ENCODE data around the gene ADAMTS17.

The ADAMTS17 gene

GRCh38 chr15:100334905-100335304 lies 6.9 kb downstream of the ADAMTS17 start:
- H4K20me1 ChIP-seq (ENCODE audit: control insufficient read depth, insufficient read depth, low read depth, low read length), result no peaks in the 10 kb centered on the region
- H3K4me1 ChIP-seq (ENCODE audit: control insufficient read depth, low read length), result no peaks in the 10 kb centered on the region
- H3K36me3 ChIP-seq (ENCODE audit: control insufficient read depth, low read length), result no peaks in the 10 kb centered on the region
- no peak overlapping the region for H3K27ac ChIP-seq (ENCODE audit: low read depth, low read length)
- H3K9me2 ChIP-seq (replicated peaks; ENCODE audit: control insufficient read depth, low read length), result no peaks in the 10 kb centered on the region
- H3F3A ChIP-seq (ENCODE audit: control insufficient read depth, insufficient read depth), result no peaks in the 10 kb centered on the region
- H3K4me3 ChIP-seq (ENCODE audit: low read length), result no peak overlapping the region
- no peaks in the 10 kb centered on the region for H3K79me2 ChIP-seq (ENCODE audit: control insufficient read depth, low read length)
- H3K27me3 ChIP-seq (ENCODE audit: control insufficient read depth, low read length), result no peaks in the 10 kb centered on the region
- H3K9me3 ChIP-seq (ENCODE audit: control insufficient read depth, insufficient read depth, low read length), result no peaks in the 10 kb centered on the region
- TF ChIP-seq CTCF (IDR thresholded peaks at IDR 0.05; ENCODE audit: low read depth, low read length, poor library complexity, severe bottlenecking) (peak; percentile 13), EZH2phosphoT487 (IDR thresholded peaks at IDR 0.05; ENCODE audit: borderline replicate concordance, low read length) (no peak)
- H3K4me2 ChIP-seq (ENCODE audit: low read length), result no peak overlapping the region

- Histone ChIP-seq H3K79me2 (ENCODE audit: control insufficient read depth, low read length) (no peaks in the 10 kb centered on the region), H3K4me2 (ENCODE audit: low read length) (no peak overlapping the region), H3K4me3 (ENCODE audit: low read length) (no peak overlapping the region), H3F3A (ENCODE audit: control insufficient read depth, insufficient read depth) (no peaks in the 10 kb centered on the region), H3K9me3 (ENCODE audit: control insufficient read depth, insufficient read depth, low read length) (no peaks in the 10 kb centered on the region), H3K9me2 (replicated peaks; ENCODE audit: control insufficient read depth, low read length) (no peaks in the 10 kb centered on the region), H4K20me1 (ENCODE audit: control insufficient read depth, insufficient read depth, low read depth, low read length) (no peaks in the 10 kb centered on the region), H3K4me1 (ENCODE audit: control insufficient read depth, low read length) (no peaks in the 10 kb centered on the region), H3K36me3 (ENCODE audit: control insufficient read depth, low read length) (no peaks in the 10 kb centered on the region), H3K27me3 (ENCODE audit: control insufficient read depth, low read length) (no peaks in the 10 kb centered on the region), H3K27ac (ENCODE audit: low read depth, low read length) (no peak overlapping the region)
- no peak for TF ChIP-seq CTCF (IDR thresholded peaks at IDR 0.05; ENCODE audit: low read depth, low read length, poor library complexity, severe bottlenecking)
Measured at GRCh38 chr15:100334456-100334855, 7.3 kb downstream of the ADAMTS17 start.

GRCh38 chr15:100334015-100334414 lies 7.8 kb downstream of the ADAMTS17 start:
- Histone ChIP-seq H3F3A (ENCODE audit: control insufficient read depth, insufficient read depth) (no peaks in the 10 kb centered on the region), H3K9me3 (ENCODE audit: control insufficient read depth, insufficient read depth, low read length) (no peaks in the 10 kb centered on the region), H4K20me1 (ENCODE audit: control insufficient read depth, insufficient read depth, low read depth, low read length) (no peaks in the 10 kb centered on the region), H3K79me2 (ENCODE audit: control insufficient read depth, low read length) (no peaks in the 10 kb centered on the region), H3K4me3 (ENCODE audit: low read length) (no peak overlapping the region), H3K27ac (ENCODE audit: low read depth, low read length) (no peak overlapping the region), H3K4me1 (ENCODE audit: control insufficient read depth, low read length) (no peaks in the 10 kb centered on the region), H3K27me3 (ENCODE audit: control insufficient read depth, low read length) (no peaks in the 10 kb centered on the region), H3K9me2 (replicated peaks; ENCODE audit: control insufficient read depth, low read length) (no peaks in the 10 kb centered on the region), H3K36me3 (ENCODE audit: control insufficient read depth, low read length) (no peaks in the 10 kb centered on the region), H3K4me2 (ENCODE audit: low read length) (no peak overlapping the region)
- TF ChIP-seq CTCF (IDR thresholded peaks at IDR 0.05; ENCODE audit: low read depth, low read length, poor library complexity, severe bottlenecking), result no peak
- no peak for TF ChIP-seq EZH2phosphoT487 (IDR thresholded peaks at IDR 0.05; ENCODE audit: borderline replicate concordance, low read length)

GRCh38 chr15:100333236-100333635 lies 8.5 kb downstream of the ADAMTS17 start:
- Histone ChIP-seq H3F3A (ENCODE audit: control insufficient read depth, insufficient read depth) (no peaks in the 10 kb centered on the region), H3K9me3 (ENCODE audit: control insufficient read depth, insufficient read depth, low read length) (no peaks in the 10 kb centered on the region), H4K20me1 (ENCODE audit: control insufficient read depth, insufficient read depth, low read depth, low read length) (no peaks in the 10 kb centered on the region), H3K9me2 (replicated peaks; ENCODE audit: control insufficient read depth, low read length) (no peaks in the 10 kb centered on the region), H3K36me3 (ENCODE audit: control insufficient read depth, low read length) (no peaks in the 10 kb centered on the region), H3K4me1 (ENCODE audit: control insufficient read depth, low read length) (no peaks in the 10 kb centered on the region), H3K4me2 (ENCODE audit: low read length) (no peak overlapping the region), H3K79me2 (ENCODE audit: control insufficient read depth, low read length) (no peaks in the 10 kb centered on the region), H3K27ac (ENCODE audit: low read depth, low read length) (no peak overlapping the region), H3K4me3 (ENCODE audit: low read length) (no peak overlapping the region), H3K27me3 (ENCODE audit: control insufficient read depth, low read length) (no peaks in the 10 kb centered on the region)
- TF ChIP-seq CTCF (IDR thresholded peaks at IDR 0.05; ENCODE audit: low read depth, low read length, poor library complexity, severe bottlenecking), result no peak
- TF ChIP-seq EZH2phosphoT487 (IDR thresholded peaks at IDR 0.05; ENCODE audit: borderline replicate concordance, low read length), result no peak

Measured in DOHH2 (cell line).